Natural killer cell (primary cell): ENCODE measurements around the gene CDH26. TPM values are rescaled to one million over a fixed set of nuclear protein-coding genes. Genes with fewer than 3 reads are reported as not detected.

Source experiments
- ATAC-seq, 3 donors: fragments of 150-1000 bp in 2 of 3; fragments of 200-7000 bp in 1 of 3; cut with Tn5 transposase; 1 replicate in 1 of 3; 2 replicates in 2 of 3; pipeline ENCODE4 v1.10.0; 2021; ENCODE audit warnings: mild to moderate bottlenecking in 2 of 3, moderate library complexity in 2 of 3
- DNase-seq, 2 donors: peaks; one replicate each; pipeline versions ENCODE4 v3.0.0 to v3.0.0-alpha.2; 2013 to 2021; ENCODE audit warnings: mixed read lengths in 1 of 2
- H3K27ac ChIP-seq: one replicate; pipeline ENCODE4 v1.5.1; 2013; ENCODE audit warnings: mild to moderate bottlenecking, low read length
- H3K27me3 ChIP-seq: one replicate; pipeline ENCODE4 v1.6.1; 2013; ENCODE audit warnings: low read length; ENCODE audit not compliant: control insufficient read depth, insufficient read depth
- H3K36me3 ChIP-seq: one replicate; pipeline ENCODE4 v1.6.1; 2013; ENCODE audit warnings: low read length; ENCODE audit not compliant: control insufficient read depth, insufficient read depth
- H3K4me1 ChIP-seq: one replicate; pipeline ENCODE4 v1.6.1; 2013; ENCODE audit warnings: low read length; ENCODE audit not compliant: control insufficient read depth, insufficient read depth
- H3K4me3 ChIP-seq: one replicate; pipeline ENCODE4 v1.5.1; 2013; ENCODE audit warnings: low read length
- H3K9me3 ChIP-seq: one replicate; pipeline ENCODE4 v1.6.1; 2013; ENCODE audit warnings: low read length; ENCODE audit not compliant: control insufficient read depth, insufficient read depth
- H3K27ac Mint-ChIP-seq, 2 donors: one replicate each; pipeline ENCODE4 v1.8.0; 2022; ENCODE audit warnings: mild to moderate bottlenecking in 2 of 2, mixed read lengths in 2 of 2, moderate library complexity in 1 of 2
- H3K27me3 Mint-ChIP-seq, 2 donors: one replicate each; pipeline ENCODE4 v1.8.0; 2022; ENCODE audit warnings: low read depth in 2 of 2, mixed read lengths in 2 of 2
- H3K36me3 Mint-ChIP-seq: one replicate; pipeline ENCODE4 v1.8.0; 2022; ENCODE audit warnings: mixed read lengths
- H3K4me1 Mint-ChIP-seq, 2 donors: one replicate each; pipeline ENCODE4 v1.8.0; 2022; ENCODE audit warnings: mixed read lengths in 2 of 2
- H3K4me3 Mint-ChIP-seq: one replicate; pipeline ENCODE4 v1.8.0; 2022; ENCODE audit warnings: mild to moderate bottlenecking, moderate library complexity, mixed read lengths
- H3K9me3 Mint-ChIP-seq, 2 donors: one replicate each; pipeline ENCODE4 v1.8.0; 2022; ENCODE audit warnings: mixed read lengths in 2 of 2
- WGBS: methylation state at CpG from one replicate; pipeline ENCODE4 v1.1.7; 2013; ENCODE audit warnings: missing lambda C conversion rate; ENCODE audit not compliant: insufficient coverage; 5-methylcytosine and 5-hydroxymethylcytosine counted together
- intact Hi-C: fragments of 100-400 bp; cut with micrococcal nuclease; formaldehyde crosslinking; loops from one replicate; pipeline ENCODE4 v1.14.2; 2022
- total RNA-seq, 4 donors: library from RNA; stranded (reverse); fragments of 120-200 nt in 1 of 4; gene quantifications; one replicate each; pipeline versions ENCODE4 v1.2.3 to v1.2.4, GENCODE V29; 2013 to 2022
- TF ChIP-seq, protein P1 (sequence below): fragments of 200-600 bp; IDR thresholded peaks from one replicate; pipeline ENCODE4 v1.8.0; 2022; ENCODE audit warnings: antibody characterized with exemption

Gene CDH26
- total RNA-seq, 3 donors from 2014 or later (not counting 1 experiment from before 2014, with no cell fraction given) = 1.2 to 2.0 (median 1.8) TPM

DNA sequence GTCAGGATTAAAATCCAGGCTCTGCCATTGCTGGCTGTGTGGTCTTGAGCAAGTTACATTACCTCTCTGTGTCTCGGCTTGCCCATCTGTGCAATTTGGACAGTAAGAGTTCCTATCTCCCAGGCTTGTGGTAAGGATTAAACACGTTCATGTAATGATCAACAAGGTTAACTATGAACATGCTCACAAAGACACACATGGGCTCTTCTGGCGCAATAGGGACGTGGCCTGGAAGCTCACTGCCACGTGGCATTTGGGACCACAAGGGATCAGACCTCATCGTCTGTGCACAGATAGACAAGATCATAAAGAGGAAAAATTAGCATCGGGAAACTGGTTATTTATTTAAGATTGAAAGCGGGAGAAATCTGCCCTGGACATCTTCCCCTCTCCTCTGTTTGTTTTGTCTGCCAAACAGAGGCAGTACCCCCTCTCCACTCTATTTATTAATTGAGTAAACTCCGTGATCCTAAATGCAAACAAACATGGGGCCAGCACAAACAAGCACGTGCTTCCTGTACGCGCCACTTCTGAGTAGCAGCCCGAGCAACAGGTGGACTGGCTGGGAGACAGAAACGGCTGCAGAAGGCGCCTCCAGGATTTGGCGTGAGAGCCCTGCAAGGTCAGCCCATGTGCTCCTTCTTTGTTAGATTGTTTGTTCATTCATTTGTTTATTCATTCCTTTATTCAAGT, 95.0 kb downstream of the CDH26 start:
- H3K27me3 Mint-ChIP-seq = no peaks in the 10 kb centered on the region
- Histone ChIP-seq H3K4me3 (no peak overlapping the region), H3K36me3 (no peaks in the 10 kb centered on the region), H3K4me1 (peaks cover 43% of the 10 kb centered on the region), H3K27ac (no peak overlapping the region), H3K9me3 (no peaks in the 10 kb centered on the region), H3K27me3 (no peaks in the 10 kb centered on the region)
- DNase-seq (no peak), ATAC-seq (no peak)
- no peaks in the 10 kb centered on the region for H3K36me3 Mint-ChIP-seq
- H3K4me3 Mint-ChIP-seq = peak overlapping the region; percentile 57
- H3K27ac Mint-ChIP-seq = peak overlapping the region; percentile 14 to 52
- 93% methylated on average over 16 of the region's 16 CpGs for WGBS
- intact Hi-C loops = no loop called here
- TF ChIP-seq, protein P1, sequence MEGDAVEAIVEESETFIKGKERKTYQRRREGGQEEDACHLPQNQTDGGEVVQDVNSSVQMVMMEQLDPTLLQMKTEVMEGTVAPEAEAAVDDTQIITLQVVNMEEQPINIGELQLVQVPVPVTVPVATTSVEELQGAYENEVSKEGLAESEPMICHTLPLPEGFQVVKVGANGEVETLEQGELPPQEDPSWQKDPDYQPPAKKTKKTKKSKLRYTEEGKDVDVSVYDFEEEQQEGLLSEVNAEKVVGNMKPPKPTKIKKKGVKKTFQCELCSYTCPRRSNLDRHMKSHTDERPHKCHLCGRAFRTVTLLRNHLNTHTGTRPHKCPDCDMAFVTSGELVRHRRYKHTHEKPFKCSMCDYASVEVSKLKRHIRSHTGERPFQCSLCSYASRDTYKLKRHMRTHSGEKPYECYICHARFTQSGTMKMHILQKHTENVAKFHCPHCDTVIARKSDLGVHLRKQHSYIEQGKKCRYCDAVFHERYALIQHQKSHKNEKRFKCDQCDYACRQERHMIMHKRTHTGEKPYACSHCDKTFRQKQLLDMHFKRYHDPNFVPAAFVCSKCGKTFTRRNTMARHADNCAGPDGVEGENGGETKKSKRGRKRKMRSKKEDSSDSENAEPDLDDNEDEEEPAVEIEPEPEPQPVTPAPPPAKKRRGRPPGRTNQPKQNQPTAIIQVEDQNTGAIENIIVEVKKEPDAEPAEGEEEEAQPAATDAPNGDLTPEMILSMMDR = no peak
- H3K9me3 Mint-ChIP-seq = no peaks in the 10 kb centered on the region
- peaks cover 53 to 54% of the 10 kb centered on the region in 2 donors for H3K4me1 Mint-ChIP-seq

DNA sequence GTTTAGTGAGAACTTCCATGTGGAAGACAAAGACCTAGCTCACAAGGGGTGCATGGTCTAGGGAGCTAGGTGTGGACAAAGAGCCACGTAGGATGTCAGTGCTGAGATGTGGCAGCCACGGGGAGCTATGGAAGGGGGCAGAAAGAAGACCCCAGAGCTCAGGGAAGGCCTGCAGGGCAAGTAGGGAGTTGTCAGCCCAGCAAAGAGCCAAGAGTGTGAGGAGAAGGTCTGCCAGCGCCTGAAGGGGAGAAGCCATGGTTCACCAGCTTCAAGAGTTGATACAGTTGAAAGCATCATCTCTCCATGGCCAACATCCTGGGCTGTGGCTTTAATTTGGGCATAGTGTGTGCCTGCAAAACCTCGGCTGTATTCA, 95.6 kb downstream of the CDH26 start:
- no peak for ATAC-seq
- Mint-ChIP-seq H3K27me3 (no peaks in the 10 kb centered on the region), H3K4me1 (peaks cover 58 to 59% of the 10 kb centered on the region in 2 donors), H3K4me3 (peak overlapping the region; percentile 57), H3K9me3 (no peaks in the 10 kb centered on the region), H3K27ac (peak overlapping the region; percentile 14 to 52), H3K36me3 (no peaks in the 10 kb centered on the region)
- intact Hi-C loops = no loop called here
- no peaks in the 10 kb centered on the region for H3K36me3 ChIP-seq
- no peak for DNase-seq
- WGBS = 91% methylated on average over 4 of the region's 4 CpGs
- no peaks in the 10 kb centered on the region for H3K9me3 ChIP-seq
- TF ChIP-seq, protein P1 = no peak
- no peaks in the 10 kb centered on the region for H3K27me3 ChIP-seq
- no peak overlapping the region for H3K4me3 ChIP-seq
- peaks cover 48% of the 10 kb centered on the region for H3K4me1 ChIP-seq
- no peak overlapping the region for H3K27ac ChIP-seq

DNA sequence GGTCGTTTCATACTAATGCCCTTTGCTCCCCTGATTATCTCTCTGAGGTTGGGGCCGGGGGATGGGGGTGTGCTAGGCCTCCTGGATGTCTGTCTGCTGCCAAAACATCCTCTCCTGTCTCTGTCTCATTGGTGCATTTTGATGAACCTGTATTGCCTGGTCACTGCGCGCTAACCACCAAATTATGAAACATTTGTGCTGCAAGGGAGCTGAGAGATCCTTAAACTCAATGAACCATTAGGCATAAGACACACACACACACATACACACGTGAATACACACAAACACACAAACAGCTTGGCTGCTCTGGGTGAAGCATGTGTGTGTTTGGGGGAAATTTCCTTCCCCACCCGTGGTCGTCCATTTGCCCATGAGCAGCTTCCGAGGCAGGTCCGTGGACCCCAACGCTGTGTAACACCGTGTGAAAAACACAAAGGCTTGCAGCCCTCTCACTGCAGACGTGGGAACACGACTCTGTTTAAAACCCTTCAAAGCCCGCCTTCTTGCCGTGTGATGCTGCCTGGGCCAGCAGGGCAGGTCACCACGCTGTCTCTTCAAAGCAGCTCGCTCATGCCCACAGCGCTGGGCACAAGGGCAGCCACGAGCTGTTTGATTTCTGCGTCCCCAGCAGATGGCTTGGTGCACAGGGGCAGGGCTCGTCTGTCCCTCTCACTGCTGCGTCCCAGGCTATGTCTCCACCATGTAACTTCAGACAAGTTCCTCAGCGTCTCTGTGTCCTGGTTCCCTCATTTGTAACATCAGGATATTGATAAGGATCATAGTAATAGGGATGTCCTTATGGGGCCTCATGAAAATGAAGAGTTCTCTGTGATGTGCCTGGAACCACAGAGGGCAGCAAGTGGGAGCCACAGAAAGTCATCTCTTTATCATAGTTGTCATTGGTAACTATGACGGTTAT, 96.8 kb downstream of the CDH26 start:
- Histone ChIP-seq H3K27ac (peak overlapping the region; percentile 61), H3K27me3 (no peaks in the 10 kb centered on the region), H3K36me3 (no peaks in the 10 kb centered on the region), H3K4me1 (peaks cover 54% of the 10 kb centered on the region), H3K4me3 (peak overlapping the region; percentile 40), H3K9me3 (no peaks in the 10 kb centered on the region)
- intact Hi-C loops = loop anchor here (5.0 kb wide), 3 partner anchors 113 to 1207 kb away; partner anchors contain the start of genes FAM217B and PPP1R3D
- Mint-ChIP-seq H3K27ac (peak overlapping the region; percentile 94 to 96), H3K36me3 (no peaks in the 10 kb centered on the region), H3K4me3 (peak overlapping the region; percentile 91), H3K27me3 (no peaks in the 10 kb centered on the region), H3K9me3 (no peaks in the 10 kb centered on the region), H3K4me1 (peaks cover 70 to 71% of the 10 kb centered on the region in 2 donors)
- TF ChIP-seq, protein P1 = no peak
- whole genome bisulfite sequencing = 48% methylated on average over 22 of the region's 24 CpGs
- DNase-seq (peak in 1 of 2 donors; percentile 13), ATAC-seq (peak; percentile 2 to 57 (median 11))
